ENCODE data around the gene NPM1.
"Not testable (repeated sequence)": the region's sequence is repeated elsewhere in the genome, so short reads cannot be mapped to it uniquely, and the experiment has no call there.

NPM1 gene

DNA sequence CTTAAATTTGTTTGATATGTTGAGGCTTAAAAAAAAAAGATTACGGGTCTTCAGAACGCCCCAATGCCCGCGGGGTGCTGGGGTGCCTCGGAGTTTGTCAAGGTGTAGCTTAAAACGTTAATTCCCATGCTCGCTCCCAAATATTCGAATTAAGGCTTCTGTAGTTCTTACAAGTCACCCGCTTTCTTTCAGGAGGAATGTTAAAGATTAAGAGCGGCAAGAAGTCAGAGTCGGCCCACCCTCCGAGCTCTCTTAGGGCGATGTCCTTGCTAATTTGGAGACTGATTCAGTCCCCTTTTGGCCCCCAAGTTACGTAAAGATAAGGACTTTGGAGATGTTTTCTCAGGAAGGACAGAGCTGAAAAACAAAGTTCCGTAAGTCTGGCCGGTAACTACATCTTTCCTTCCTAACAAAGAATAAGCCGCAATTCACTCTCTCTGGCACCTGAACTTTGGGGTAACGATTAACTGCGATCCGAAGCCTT, 746 bp upstream of the NPM1 start:
- DNase-seq: no peak

DNA sequence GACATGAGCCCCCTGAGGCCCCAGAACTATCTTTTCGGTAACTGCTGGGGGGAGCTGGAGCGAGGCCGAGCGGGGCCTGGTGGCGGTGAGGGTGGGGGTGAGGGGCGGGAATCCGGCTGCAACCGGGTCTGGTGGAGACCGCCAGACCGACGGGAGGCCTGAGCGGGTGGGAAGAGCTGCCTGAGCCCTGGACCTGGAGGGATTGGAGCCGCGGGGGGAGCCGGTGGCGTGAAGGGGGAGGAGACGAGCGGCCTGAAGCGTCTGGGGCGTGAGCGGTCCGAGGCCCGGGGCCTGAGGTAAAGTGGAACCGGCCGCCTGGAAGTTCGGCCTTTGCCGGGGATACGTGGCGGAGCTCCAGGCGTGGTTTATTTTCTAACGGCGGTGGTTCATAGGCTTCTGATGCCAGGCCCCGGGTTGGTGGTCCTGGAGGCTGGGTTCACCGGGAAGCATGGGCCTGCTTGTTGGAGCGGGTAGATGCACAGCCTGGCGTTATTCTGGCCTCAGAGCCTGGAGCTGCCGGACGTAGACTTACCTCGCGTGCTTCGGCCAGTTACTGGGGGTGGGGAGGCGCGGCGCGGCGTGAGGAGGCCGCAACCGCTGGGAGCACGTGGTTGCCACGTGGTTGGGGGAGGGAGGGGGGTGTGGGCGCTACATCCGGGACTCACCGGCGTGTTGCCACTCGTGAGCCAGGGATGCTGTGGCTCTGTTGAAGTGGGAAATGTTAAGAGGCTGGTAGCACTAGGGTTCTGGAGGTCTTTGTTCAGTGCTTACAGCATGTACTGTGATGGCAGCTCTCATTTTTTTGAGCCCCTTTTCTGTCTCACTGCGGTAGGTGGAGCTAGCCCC, 544 bp downstream of the NPM1 start:
- DNase-seq: peak; percentile 84

DNA sequence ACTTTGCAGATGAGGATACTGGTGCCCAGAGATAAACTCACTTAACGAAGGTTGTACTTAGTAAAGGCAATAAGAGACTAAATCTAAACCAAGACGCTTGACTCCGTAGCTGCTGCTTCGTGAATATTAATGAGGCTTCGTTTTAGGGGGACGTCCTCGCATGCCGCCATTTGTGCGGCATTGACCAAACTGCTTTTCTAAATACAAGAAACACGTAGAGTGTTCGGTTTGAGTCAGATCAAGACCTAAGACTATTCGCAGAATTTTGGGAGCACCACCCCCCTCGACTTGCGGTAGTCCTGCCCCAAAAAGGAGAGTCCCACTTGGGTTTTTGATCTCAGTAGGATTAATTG, 1.1 kb downstream of the NPM1 start:
- DNase-seq: no peak

DNA sequence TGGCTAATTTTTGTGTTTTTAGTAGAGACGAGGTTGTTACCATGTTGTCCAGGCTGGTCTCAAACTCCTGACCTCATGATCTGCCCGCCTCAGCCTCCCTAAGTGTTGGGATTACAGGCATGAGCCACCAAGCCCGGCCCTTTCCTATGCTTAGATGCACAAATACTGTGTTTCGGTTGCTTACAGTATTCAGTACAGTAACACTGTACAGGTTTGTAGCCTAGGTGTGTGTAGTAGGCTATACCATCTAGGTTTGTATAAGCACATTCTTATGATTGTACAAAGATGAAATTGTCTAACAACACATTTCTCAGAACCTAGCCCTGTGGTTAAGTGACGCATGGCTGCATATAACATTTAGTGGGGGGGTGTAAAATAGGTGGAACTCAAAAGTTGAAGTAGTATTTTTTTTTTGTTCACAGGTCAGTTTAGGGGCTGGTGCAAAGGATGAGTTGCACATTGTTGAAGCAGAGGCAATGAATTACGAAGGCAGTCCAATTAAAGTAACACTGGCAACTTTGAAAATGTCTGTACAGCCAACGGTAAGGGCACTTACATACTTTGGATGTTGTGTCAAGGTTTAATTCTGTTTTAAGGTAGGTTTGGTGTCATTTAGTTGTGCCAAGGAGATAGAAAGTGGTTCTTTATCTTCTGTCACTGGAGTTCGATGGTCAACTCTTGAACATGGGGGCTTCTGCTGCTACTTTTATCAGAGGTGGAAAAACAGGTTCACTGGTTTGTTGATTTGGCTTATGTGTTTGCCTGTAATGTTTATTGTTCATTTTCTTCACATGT, 3.4 kb downstream of the NPM1 start:
- no peak for DNase-seq

DNA sequence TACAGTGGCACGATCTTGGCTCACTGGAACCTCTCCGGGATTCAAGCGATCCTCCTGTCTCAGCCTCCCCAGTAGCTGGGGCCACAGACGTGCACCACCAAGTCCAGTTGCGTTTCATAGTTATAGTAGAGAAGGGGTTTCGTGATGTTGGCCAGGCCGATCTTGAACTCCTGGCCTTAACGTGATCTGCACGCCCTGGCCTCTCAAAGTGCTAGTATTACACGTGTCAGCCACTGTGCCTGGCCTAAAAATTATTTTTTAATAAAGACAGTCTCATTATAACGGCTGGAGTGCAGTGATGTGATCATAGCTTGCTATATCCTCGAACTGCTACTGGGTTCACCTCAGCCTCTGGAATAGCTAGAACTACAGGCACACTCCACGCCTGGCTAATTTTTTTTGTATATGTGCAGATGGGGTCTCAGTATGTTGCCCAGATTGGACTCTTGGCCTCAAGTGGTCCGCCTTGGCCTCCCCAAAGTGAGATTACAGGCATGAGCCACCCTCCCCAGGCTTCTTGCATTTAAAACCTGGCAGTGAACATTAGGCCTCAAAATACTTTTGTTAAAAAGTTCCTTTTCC, 4.4 kb downstream of the NPM1 start:
- no peak for DNase-seq

DNA sequence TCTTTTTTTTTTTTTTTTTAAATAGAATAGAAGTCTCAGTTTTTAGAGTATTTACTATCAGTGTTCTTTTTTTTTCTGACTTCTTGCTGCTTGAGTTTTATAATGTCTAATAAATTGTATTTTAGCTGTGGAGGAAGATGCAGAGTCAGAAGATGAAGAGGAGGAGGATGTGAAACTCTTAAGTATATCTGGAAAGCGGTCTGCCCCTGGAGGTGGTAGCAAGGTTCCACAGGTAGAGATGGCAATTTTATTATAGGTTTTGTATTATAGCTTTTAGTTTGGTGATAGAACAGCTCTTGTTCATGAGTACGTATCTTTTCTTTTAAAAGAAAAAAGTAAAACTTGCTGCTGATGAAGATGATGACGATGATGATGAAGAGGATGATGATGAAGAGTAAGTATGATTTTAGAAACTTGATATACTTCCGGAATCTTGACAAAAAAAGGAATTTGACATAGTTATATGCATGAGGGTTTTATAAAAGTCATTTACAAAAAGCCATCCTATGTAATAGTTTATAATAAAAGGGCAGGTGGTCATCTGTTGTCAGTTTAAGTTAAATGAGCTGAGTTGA, 5.0 kb downstream of the NPM1 start:
- no peak for DNase-seq

DNA sequence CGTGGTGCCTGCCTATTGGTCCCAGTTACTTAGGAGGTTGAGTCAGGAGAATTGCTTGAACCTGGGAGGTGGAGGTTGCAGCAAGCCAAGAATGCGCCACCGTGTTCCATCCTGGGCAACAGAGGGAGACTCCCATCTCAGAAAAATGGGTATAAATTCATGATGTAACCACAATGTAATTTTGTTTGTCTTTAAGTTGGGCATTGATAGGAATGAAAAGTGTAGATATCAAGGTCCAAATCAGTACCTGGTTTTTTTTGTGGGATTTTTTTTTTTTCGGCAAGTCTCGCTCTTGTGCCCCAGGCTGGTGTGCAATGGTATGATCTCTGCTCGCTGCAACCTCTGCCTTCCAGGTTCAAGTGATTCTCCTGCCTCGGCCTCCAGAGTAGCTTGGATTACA, 7.4 kb downstream of the NPM1 start:
- no peak for DNase-seq

DNA sequence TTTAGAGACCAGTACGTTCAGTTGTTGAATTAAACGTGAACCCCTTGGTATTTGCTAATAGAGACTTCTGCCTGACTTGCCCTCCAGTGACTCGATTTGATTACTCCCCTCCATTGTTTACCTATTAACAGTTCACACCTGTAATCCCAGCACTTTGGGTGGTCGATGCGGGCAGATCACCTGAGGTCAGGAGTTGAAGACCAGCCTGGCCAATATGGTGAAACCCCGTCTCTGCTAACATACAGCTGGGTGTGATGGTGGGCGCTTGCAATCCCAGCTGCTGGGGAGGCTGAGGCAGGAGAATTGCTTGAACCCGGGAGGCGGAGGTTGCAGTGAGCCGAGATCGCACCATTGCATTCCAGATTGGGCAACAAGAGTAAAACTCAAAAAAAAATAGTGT, 8.9 kb downstream of the NPM1 start:
- DNase-seq: not testable (repeated sequence)

DNA sequence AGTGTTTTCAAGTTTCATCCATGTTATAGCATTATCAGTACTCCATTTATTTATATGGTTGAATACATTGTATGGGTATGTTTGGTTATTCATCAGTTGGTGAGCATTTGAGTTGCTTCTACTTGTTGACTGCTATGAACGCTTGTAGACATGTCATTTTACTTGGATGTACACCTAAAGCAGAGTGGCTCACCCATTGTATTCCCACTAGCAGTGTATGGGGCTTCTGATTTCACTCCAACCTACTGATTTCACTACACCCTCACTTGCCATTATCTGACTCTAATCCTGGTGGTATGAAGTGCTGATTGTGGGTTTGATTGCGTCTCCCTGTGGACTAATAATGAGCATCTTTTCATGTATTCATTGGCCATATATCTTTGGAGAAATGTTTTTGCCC, 9.5 kb downstream of the NPM1 start:
- no peak for DNase-seq

DNA sequence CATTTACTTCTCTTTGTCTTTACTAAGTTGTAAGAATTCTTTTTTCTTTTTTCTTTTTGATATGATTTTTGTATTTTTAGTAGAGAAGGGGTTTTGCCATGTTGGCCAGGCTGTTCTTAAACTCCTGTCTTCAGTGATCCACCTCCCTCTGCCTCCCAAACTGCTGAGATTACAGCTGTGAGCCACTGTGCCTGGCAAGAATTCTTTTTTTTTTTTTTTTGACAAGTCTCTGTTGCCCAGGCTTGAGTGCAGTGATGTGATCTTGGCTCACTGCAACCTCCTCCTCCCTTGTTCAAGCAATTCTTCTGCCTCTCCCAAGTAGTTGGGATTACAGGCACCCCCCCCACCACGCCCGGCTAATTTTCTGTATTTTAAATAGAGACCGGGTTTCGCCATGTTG, 9.9 kb downstream of the NPM1 start:
- DNase-seq: no peak

DNA sequence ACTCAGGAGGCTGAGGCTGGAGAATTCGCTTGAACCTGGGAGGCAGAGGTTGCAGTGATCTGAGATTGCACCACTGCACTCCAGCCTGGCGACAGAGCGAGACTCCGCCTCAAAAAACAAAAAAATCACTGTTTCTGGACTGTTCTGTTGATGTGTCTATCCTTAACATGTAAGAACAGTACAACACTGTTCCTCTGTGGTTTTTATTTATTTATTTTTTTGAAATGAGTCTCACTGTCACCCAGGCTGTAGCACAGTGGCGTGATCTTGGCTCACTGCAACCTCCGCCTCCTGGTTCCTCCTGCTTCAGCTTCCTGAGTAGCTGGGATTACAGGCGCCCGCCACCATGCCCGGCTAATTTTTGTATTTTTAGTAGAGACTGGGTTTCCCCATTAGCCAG, 11.0 kb downstream of the NPM1 start:
- DNase-seq: not testable (repeated sequence)

DNA sequence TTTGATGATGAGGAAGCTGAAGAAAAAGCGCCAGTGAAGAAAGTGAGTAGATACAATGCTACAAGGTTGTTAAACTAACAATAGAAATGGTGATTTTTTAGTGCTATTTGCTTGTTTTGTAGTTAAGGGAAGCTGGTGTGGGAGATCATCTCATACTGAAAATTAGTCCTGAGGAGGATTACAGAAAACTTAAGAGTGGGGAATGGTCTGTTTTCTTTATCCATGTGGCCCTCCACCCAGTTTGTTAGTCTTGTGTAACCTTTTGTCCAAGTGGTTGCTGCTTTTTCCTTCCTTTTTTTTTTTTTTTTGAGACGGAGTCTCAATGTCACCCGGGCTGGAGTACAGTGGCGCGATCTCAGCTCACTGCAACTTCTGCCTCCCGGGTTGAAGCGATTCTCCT, 12.5 kb downstream of the NPM1 start:
- no peak for DNase-seq

DNA sequence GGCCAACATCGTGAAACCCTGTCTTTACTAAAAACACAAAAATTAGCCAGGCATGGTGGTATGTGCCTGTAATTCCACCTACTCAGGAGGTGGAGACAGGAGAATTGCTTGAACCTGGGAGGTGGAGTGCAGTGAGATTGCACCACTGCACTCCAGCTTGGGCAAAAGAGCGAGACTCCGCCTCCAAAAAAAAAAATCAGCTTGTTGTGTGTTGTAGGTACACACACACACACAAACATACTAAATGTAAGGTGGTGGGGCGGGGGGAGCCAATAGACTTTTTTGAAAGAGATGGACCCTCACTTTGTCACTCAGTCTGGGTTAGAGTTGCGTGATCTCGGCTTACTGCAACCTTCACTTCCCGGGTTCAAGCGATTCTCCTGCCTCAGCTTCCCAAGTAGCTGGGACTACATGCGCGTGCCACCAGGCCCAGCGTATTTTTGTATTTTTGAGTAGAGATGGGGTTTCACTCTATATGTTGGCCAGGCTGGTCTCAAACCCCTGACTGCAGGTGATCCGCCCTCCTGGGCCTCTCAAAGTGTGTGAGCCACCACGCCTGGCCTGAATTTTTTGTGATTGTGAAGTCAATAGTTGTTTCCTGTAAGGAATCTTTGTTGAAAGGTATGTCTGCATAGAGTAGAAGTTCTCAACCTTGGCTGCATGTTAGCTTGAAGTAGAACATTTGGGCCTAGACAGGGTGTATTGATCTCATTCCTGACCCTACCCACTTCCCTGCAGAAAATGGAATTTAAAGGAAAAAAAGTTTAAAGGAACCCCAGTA, 13.7 kb downstream of the NPM1 start:
- no peak for DNase-seq

DNA sequence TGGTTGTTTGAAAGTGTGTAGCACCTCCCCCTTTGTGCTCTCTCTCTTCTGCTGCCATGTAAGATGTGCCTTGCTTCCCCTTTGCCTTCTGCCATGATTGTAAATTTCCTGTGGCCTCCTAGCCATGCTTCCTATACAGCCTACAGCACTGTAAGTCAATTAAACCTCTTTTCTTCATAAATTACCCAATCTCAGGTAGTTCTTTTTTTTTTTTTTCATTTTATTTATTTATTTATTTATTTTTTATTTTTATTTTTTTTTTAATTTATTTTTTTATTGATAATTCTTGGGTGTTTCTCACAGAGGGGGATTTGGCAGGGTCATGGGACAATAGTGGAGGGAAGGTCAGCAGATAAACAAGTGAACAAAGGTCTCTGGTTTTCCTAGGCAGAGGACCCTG, 15.1 kb downstream of the NPM1 start:
- not testable (repeated sequence) for DNase-seq

DNA sequence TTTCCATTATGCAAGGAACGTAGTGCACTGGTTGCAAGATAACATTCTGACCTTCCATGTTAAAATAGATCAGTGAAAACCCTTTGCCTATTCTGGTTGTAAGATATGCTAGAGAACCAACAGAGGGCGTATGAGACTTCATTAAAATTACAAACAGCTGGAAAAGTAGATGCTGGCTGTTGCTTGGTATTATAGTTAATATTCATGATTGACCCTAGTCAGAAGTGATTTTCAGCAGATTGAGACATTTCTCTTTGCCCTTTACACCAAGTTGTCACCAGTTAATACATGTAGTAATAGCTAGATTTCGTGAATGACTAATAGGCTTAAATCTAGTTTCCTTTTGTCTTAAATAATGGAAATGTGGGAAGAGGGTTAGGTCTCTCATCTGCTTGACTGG, 18.0 kb downstream of the NPM1 start:
- no peak for DNase-seq

DNA sequence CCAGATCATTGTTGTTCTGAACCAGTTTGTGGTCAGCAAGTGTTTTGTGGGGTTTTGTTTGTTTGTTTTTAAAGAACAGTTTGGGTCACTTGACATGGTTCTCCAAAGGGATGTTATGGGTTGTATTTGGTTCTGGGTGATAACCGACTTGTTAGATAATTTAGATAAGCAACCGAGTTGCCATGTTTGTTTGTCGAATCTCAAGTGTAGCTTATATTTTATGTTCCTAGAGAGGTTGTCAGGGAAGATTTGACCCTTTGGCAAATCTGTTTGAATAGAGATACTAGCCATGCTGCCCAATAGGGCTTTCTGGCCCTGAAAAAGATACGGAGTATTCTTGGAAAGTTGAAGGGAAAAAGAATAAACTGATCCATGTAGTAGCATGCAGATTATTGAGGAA, 19.6 kb downstream of the NPM1 start:
- no peak for DNase-seq

DNA sequence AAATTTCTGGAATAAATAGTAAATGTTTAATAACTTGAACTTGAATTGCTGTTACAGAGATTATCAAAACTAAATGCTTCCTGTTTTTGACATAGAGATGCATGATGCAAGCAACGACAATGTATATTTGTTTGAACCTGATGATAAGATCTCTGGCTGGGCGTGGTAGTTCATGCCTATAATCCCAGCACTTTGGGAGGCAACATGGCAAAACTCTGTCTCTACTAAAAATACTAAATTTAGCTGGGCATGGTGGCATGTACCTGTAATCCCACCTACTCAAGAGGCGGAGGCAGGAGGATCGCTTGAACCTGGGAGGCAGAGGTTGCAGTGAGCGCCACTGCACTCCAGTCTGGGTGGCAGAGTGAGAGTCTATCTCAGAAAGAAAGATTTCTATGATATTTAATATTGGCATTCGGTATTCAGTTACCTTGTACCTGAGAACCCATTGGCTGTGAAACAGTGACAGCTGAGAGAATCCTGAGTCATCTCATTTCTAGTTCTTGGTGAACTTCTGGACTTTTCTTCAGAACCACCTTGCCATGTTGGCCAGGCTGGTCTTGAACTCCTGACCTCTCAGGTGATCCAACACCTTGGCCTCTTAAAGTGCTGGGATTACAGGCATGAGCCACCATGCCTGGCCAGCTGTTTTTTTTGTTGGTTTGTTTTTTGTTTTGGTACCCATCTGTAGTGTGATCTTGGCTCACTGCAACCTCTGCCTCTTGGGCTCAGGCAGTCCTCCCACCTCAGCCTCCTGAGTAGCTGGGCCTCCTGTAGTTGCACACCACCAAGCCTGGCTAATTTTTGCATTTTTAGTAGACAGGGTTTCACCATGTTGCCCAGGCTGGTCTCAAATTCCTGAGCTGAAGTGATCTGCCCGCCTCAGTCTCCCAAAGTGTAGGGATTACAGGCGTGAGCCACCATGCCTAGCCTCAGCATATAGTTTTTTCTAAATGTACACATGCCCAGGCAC, 21.8 kb downstream of the NPM1 start:
- no peak for DNase-seq

DNA sequence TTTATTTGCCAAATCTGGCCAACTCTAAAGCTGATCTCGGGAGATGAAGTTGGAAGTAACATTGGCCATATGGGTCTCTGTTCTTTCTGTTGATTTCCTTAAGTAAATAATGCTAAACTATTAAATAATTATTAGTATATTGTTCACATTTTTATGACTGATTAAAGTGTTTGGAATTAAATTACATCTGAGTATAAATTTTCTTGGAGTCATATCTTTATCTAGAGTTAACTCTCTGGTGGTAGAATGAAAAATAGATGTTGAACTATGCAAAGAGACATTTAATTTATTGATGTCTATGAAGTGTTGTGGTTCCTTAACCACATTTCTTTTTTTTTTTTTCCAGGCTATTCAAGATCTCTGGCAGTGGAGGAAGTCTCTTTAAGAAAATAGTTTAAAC, 22.5 kb downstream of the NPM1 start:
- DNase-seq: no peak

DNA sequence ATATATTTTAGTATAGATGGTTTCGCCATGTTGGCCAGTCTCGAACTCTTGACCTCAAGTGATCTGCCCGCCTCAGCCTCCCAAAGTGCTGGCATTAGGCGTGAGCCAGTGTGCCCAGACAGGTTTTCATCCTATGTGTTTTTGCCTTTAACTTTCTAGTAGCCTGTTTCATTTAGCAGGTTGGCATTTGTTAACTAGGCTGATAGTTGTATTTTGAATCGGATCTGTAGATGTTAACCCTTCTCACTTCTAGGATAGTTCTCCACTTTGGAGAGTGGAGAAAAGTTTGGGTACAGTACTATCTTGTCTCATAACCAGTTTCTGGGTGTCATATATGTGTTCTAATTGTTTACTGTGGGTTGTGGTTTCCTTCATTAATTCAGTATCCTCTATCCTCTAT, 24.5 kb downstream of the NPM1 start:
- no peak for DNase-seq

DNA sequence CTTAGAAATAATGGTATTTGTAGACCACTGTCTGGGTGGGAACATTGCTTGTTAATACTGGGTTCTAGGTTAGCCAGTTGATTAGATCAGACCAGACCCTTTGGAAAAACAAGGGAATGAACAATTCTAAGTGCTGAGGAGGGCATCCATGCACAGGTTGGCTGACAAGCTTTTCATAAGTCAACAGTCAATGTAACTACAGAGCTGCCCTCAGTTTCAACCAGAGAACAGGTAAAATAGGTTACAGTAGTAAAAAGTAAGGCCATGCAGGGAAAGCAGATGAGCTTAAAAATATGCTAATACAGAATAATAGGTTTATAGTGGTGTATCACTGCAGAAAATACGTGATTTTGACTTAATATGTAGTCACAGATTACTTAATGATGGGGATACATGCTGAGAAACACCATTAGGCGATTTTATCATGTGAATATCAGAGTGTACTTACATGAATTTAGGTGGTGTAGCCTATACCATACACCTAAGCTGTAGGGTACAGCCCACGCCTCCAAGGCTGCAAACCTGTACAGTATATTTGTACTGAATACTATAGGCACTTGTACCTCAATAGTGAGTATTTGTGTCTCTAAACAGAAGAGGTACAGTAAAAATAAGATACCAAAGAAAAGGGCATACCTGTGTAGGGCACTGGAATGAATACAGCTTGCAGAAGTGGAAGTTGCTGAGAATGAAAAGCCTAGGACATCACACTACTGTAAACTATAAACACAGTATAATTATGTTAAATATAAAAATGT, 25.7 kb downstream of the NPM1 start:
- no peak for DNase-seq

DNA sequence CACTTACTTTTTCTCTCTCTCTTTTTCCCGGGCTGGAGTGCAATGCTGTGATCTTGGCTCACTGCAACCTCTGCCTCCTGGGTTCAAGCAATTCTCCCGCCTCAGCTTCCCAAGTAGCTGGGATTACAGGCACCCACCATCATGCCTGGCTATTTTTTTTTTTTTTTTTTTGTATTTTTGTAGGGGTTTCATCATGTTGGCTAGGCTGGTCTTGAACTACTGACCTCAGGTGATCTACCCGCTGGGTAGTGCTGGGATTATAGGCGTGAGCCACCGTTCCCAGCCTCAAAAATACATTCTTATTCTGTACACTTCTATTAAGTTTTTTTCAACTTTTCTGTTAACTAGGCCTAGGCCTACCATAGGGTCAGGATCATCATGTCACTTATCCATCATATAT, 26.3 kb downstream of the NPM1 start:
- DNase-seq: not testable (repeated sequence)
